Suprapubic skin (tissue), 4 donors: ENCODE measurements around the gene MAST2. TPM values are rescaled to one million over a fixed set of nuclear protein-coding genes. Genes with fewer than 3 reads are reported as not detected.

Experiments used
- DNase-seq, 2 donors: peaks; one replicate each; pipeline ENCODE4 v3.0.0-alpha.2; 2019; ENCODE audit warnings: low spot score in 2 of 2
- H3K27ac ChIP-seq: fragments of 200-600 bp; sonication (generic); one replicate; pipeline ENCODE4 v1.5.1; 2019
- H3K27me3 ChIP-seq: fragments of 200-600 bp; sonication (generic); one replicate; pipeline ENCODE4 v1.5.1; 2019
- H3K36me3 ChIP-seq: fragments of 200-600 bp; sonication (generic); one replicate; pipeline ENCODE4 v1.5.1; 2019
- H3K4me1 ChIP-seq: fragments of 200-600 bp; sonication (generic); one replicate; pipeline ENCODE4 v1.5.1; 2019
- H3K4me3 ChIP-seq: fragments of 200-600 bp; sonication (generic); one replicate; pipeline ENCODE4 v1.5.1; 2019; ENCODE audit warnings: mild to moderate bottlenecking
- H3K9me3 ChIP-seq: fragments of 200-600 bp; sonication (generic); one replicate; pipeline ENCODE4 v1.5.1; 2019
- CTCF ChIP-seq, 2 donors: fragments of 200-600 bp in 1 of 2; fragments of 450-650 bp in 1 of 2; sonication (generic) in 1 of 2; IDR thresholded peaks; one replicate each; pipeline ENCODE4 v1.5.1; 2016 to 2019; ENCODE audit warnings: antibody characterized with exemption in 2 of 2, mild to moderate bottlenecking in 1 of 2, moderate library complexity in 1 of 2
- EP300 ChIP-seq: sonication (generic); formaldehyde crosslinking; IDR thresholded peaks from one replicate; pipeline ENCODE4 v1.6.1; 2017; ENCODE audit warnings: antibody characterized with exemption
- POLR2A ChIP-seq, 2 donors: fragments of 450-650 bp; IDR thresholded peaks; one replicate each; pipeline ENCODE4 v1.6.1; 2017; ENCODE audit warnings: antibody characterized with exemption in 2 of 2, mild to moderate bottlenecking in 2 of 2, moderate library complexity in 2 of 2
- POLR2AphosphoS5 ChIP-seq, 3 donors: sonication (generic); formaldehyde crosslinking; IDR thresholded peaks; one replicate each; pipeline ENCODE4 v1.6.1; 2017; ENCODE audit warnings: antibody characterized with exemption in 3 of 3
- WGBS: methylation state at CpG from one replicate; pipeline ENCODE4 v1.1.5; 2018; 5-methylcytosine and 5-hydroxymethylcytosine counted together
- total RNA-seq, 4 donors: library from RNA; depleted of rRNA; stranded (reverse); fragments of >200 nt; gene quantifications; one replicate each; pipeline ENCODE4 v1.1.0, GENCODE V29; 2016

Gene MAST2
- total RNA-seq, 4 donors from 2014 or later, result 15.4 to 21.6 (median 20.1) TPM

- peaks cover 7% of the 10 kb centered on the region for H3K36me3 ChIP-seq
- no peak for TF ChIP-seq POLR2AphosphoS5 (IDR thresholded peaks at IDR 0.05)
- no peak for TF ChIP-seq EP300
- no peak for TF ChIP-seq POLR2A (IDR thresholded peaks at IDR 0.05)
- no peak for TF ChIP-seq CTCF (IDR thresholded peaks at IDR 0.05)
- WGBS, result 97% methylated on average over 3 of the region's 3 CpGs
- no peak overlapping the region for H3K4me3 ChIP-seq
- no peaks in the 10 kb centered on the region for H3K27me3 ChIP-seq
- H3K4me1 ChIP-seq, result no peaks in the 10 kb centered on the region
- no peak for DNase-seq
- no peak overlapping the region for H3K27ac ChIP-seq
- H3K9me3 ChIP-seq, result no peaks in the 10 kb centered on the region
Measured at GRCh38 chr1:45973121-45973520, 169.7 kb downstream of the MAST2 start.

GRCh38 chr1:45974541-45975269 lies 171.3 kb downstream of the MAST2 start:
- Histone ChIP-seq H3K9me3 (no peaks in the 10 kb centered on the region), H3K4me3 (no peak overlapping the region), H3K27me3 (no peaks in the 10 kb centered on the region), H3K4me1 (peaks cover 4% of the 10 kb centered on the region), H3K27ac (no peak overlapping the region), H3K36me3 (peaks cover 7% of the 10 kb centered on the region)
- DNase-seq, result no peak
- TF ChIP-seq EP300 (no peak), POLR2AphosphoS5 (IDR thresholded peaks at IDR 0.05) (no peak), CTCF (IDR thresholded peaks at IDR 0.05) (no peak), POLR2A (IDR thresholded peaks at IDR 0.05) (no peak)
- 94% methylated on average over 1 of the region's 1 CpG for WGBS

- peaks cover 5% of the 10 kb centered on the region for H3K36me3 ChIP-seq
- no peak for DNase-seq
- no peak overlapping the region for H3K27ac ChIP-seq
- H3K27me3 ChIP-seq, result no peaks in the 10 kb centered on the region
- no peaks in the 10 kb centered on the region for H3K9me3 ChIP-seq
- TF ChIP-seq POLR2AphosphoS5 (IDR thresholded peaks at IDR 0.05) (no peak), POLR2A (IDR thresholded peaks at IDR 0.05) (no peak), CTCF (IDR thresholded peaks at IDR 0.05) (no peak), EP300 (no peak)
- H3K4me3 ChIP-seq, result no peak overlapping the region
- H3K4me1 ChIP-seq, result peaks cover 4% of the 10 kb centered on the region
- 88% methylated on average over 3 of the region's 3 CpGs for WGBS
Measured at GRCh38 chr1:45976623-45977022, 173.2 kb downstream of the MAST2 start.

- no peak for TF ChIP-seq POLR2A (IDR thresholded peaks at IDR 0.05)
- TF ChIP-seq POLR2AphosphoS5 (IDR thresholded peaks at IDR 0.05), result no peak
- no peak for TF ChIP-seq EP300
- no peak for TF ChIP-seq CTCF (IDR thresholded peaks at IDR 0.05)
Measured at GRCh38 chr1:45979074-45979777, 175.8 kb downstream of the MAST2 start.

GRCh38 chr1:45979778-45980176 lies 176.4 kb downstream of the MAST2 start:
- DNase-seq, result no peak
- H3K4me1 ChIP-seq, result peaks cover 4% of the 10 kb centered on the region
- H3K27ac ChIP-seq, result no peak overlapping the region
- 87% methylated on average over 5 of the region's 5 CpGs for whole genome bisulfite sequencing
- no peaks in the 10 kb centered on the region for H3K27me3 ChIP-seq
- H3K9me3 ChIP-seq, result no peaks in the 10 kb centered on the region
- H3K36me3 ChIP-seq, result no peaks in the 10 kb centered on the region
- no peak overlapping the region for H3K4me3 ChIP-seq
- TF ChIP-seq EP300 (no peak), POLR2AphosphoS5 (IDR thresholded peaks at IDR 0.05) (no peak), CTCF (IDR thresholded peaks at IDR 0.05) (no peak), POLR2A (IDR thresholded peaks at IDR 0.05) (no peak)

More at GRCh38 chr1:45979074-45979777, 175.8 kb downstream of the MAST2 start:
- 44% methylated on average over 2 of the region's 2 CpGs for WGBS
- H3K9me3 ChIP-seq, result no peaks in the 10 kb centered on the region
- no peak overlapping the region for H3K4me3 ChIP-seq
- DNase-seq, result no peak
- peaks cover 4% of the 10 kb centered on the region for H3K4me1 ChIP-seq
- no peaks in the 10 kb centered on the region for H3K27me3 ChIP-seq
- H3K36me3 ChIP-seq, result no peaks in the 10 kb centered on the region
- H3K27ac ChIP-seq, result peak overlapping the region; percentile 8
